PC-3 (cell line): ENCODE measurements around the gene ZW10. TPM values are rescaled to one million over a fixed set of nuclear protein-coding genes. Genes with fewer than 3 reads are reported as not detected.
A peak's percentile ranks its signal among the peaks of the same experiment; 100 is the strongest.

Source experiments
- ATAC-seq: fragments of 200-7000 bp; cut with Tn5 transposase; 2 replicates; pipeline ENCODE4 v1.9.1; 2020; ENCODE audit warnings: mild to moderate bottlenecking, moderate library complexity
- BruUV-seq: library from RNA; stranded (reverse); fragments of 400-500 nt; replicated peaks from 2 replicates; lab custom pipeline; 2021; lab: Mats Ljungman, UMichigan
- CTCF ChIA-PET: fragments of 300-600 bp; sonication (Branson Sonifier 250); formaldehyde crosslinking; loops from one replicate; lab custom pipeline; 2022; ENCODE audit warnings: antibody characterized with exemption; lab: Charles Lee
- POLR2A ChIA-PET: fragments of 300-600 bp; sonication (Branson Sonifier 250); formaldehyde crosslinking; loops from one replicate; lab custom pipeline; 2022; ENCODE audit warnings: antibody characterized with exemption; ENCODE audit not compliant: unreplicated experiment; lab: Charles Lee
- DNase-seq: peaks from one replicate; pipeline ENCODE4 v3.0.0-alpha.2; 2015
- H2AFZ ChIP-seq: fragments of 300-600 bp; sonication (generic); 2 replicates; pipeline ENCODE4 v1.6.0; 2016; ENCODE audit warnings: antibody characterized with exemption, low read length
- H3F3A ChIP-seq: fragments of 300-600 bp; sonication (generic); one replicate; pipeline ENCODE4 v1.6.0; 2017; ENCODE audit warnings: antibody characterized with exemption, low read length, control low read depth, mild to moderate bottlenecking; ENCODE audit not compliant: unreplicated experiment
- H3K27ac ChIP-seq: fragments of 300-600 bp; sonication (generic); 2 replicates; pipeline ENCODE4 v1.5.1; 2016; ENCODE audit warnings: mild to moderate bottlenecking, low read length
- H3K27me3 ChIP-seq: fragments of 300-600 bp; sonication (generic); 2 replicates; pipeline ENCODE4 v1.6.1; 2016; ENCODE audit warnings: low read length, mixed read lengths
- H3K36me3 ChIP-seq: fragments of 300-600 bp; sonication (generic); 2 replicates; pipeline ENCODE4 v1.6.1; 2016; ENCODE audit warnings: low read depth, mixed run types, low read length, mixed read lengths
- H3K4me1 ChIP-seq: fragments of 300-600 bp; sonication (generic); 2 replicates; pipeline ENCODE4 v1.5.1; 2016; ENCODE audit warnings: low read length; ENCODE audit not compliant: insufficient read depth
- H3K4me2 ChIP-seq: fragments of 300-600 bp; sonication (generic); 2 replicates; pipeline ENCODE4 v1.6.0; 2016; ENCODE audit warnings: low read length
- H3K4me3 ChIP-seq: fragments of 300-600 bp; sonication (generic); 2 replicates; pipeline ENCODE4 v1.5.1; 2016; ENCODE audit warnings: mild to moderate bottlenecking, low read length, mixed read lengths
- H3K79me2 ChIP-seq: fragments of 300-600 bp; sonication (generic); 2 replicates; pipeline ENCODE4 v1.6.1; 2017; ENCODE audit warnings: low read length, mixed read lengths
- H3K9ac ChIP-seq: fragments of 300-600 bp; sonication (generic); 2 replicates; pipeline ENCODE4 v1.6.0; 2016; ENCODE audit warnings: mild to moderate bottlenecking, low read length
- H3K9me2 ChIP-seq: fragments of 300-600 bp; sonication (generic); replicated peaks from 2 replicates; pipeline ENCODE4 v1.6.1; 2016; ENCODE audit warnings: mixed run types, low read length, mixed read lengths
- H3K9me3 ChIP-seq: fragments of 300-600 bp; sonication (generic); 2 replicates; pipeline ENCODE4 v1.6.1; 2016; ENCODE audit warnings: low read length, mixed read lengths
- H4K20me1 ChIP-seq: fragments of 300-600 bp; sonication (generic); 2 replicates; pipeline ENCODE4 v1.6.1; 2016; ENCODE audit warnings: low read length, mixed read lengths
- EZH2 ChIP-seq: fragments of 300-600 bp; sonication (generic); IDR thresholded peaks from one replicate; pipeline ENCODE4 v1.6.1; 2017; ENCODE audit warnings: antibody characterized with exemption, mild to moderate bottlenecking, low read length; ENCODE audit not compliant: unreplicated experiment
- EZH2phosphoT487 ChIP-seq: fragments of 300-600 bp; sonication (generic); IDR thresholded peaks from 2 replicates; pipeline ENCODE4 v1.6.1; 2018; ENCODE audit warnings: mild to moderate bottlenecking, antibody characterized with exemption, low read length, borderline replicate concordance
- intact Hi-C: fragments of 100-400 bp; cut with micrococcal nuclease; formaldehyde crosslinking; loops from 2 replicates; pipeline ENCODE4 v1.9.0; 2023
- total RNA-seq: library from RNA; depleted of rRNA; stranded (reverse); fragments of >200 nt; gene quantifications from 2 replicates; pipeline ENCODE4 v1.2.3, GENCODE V29; 2014
- TF ChIP-seq, protein P1 (sequence below): fragments of 300-600 bp; sonication (generic); conservative IDR thresholded peaks from 2 replicates; pipeline ENCODE4 v1.5.1; 2017; ENCODE audit warnings: antibody characterized with exemption, low read depth, mild to moderate bottlenecking, low read length

ZW10 gene
- total RNA-seq, 1 experiment from 2014 or later = 38.4 TPM

DNA sequence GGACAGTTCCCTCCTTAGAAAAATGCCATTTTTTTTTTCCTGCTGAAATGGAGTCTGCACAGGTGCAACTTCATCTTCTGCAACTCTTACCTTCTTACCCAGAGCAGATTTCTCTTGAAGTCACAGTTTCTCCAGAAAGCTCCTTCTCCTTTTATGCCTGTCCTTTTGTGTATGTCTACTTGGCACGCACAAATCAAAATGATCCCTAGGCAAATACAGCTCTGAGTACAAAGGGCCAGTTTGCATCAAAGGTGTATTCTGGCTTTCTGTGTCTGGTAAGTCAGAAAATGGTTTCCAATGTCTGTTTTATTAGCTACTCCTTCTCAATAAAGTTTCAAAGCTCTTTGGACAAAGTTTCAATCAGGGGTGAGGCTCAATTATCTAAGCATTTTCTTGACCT lies 8.6 kb upstream of the ZW10 start:
- Histone ChIP-seq H3K9me2 (no peaks in the 10 kb centered on the region), H3K27ac (no peak overlapping the region), H3K9ac (no peak overlapping the region), H3K4me1 (peaks cover 4% of the 10 kb centered on the region; the same call in 1 of the 2 replicates), H4K20me1 (no peaks in the 10 kb centered on the region), H3K79me2 (no peaks in the 10 kb centered on the region), H3K9me3 (no peaks in the 10 kb centered on the region), H2AFZ (no peak overlapping the region), H3K4me2 (no peak overlapping the region), H3K36me3 (no peaks in the 10 kb centered on the region), H3K27me3 (peaks cover 7% of the 10 kb centered on the region; the same call in 1 of the 2 replicates), H3K4me3 (no peak overlapping the region), H3F3A (no peaks in the 10 kb centered on the region)
- intact Hi-C loops = no loop called here
- ChIA-PET POLR2A (no interaction called here), CTCF (no interaction called here)
- TF ChIP-seq, protein P1, sequence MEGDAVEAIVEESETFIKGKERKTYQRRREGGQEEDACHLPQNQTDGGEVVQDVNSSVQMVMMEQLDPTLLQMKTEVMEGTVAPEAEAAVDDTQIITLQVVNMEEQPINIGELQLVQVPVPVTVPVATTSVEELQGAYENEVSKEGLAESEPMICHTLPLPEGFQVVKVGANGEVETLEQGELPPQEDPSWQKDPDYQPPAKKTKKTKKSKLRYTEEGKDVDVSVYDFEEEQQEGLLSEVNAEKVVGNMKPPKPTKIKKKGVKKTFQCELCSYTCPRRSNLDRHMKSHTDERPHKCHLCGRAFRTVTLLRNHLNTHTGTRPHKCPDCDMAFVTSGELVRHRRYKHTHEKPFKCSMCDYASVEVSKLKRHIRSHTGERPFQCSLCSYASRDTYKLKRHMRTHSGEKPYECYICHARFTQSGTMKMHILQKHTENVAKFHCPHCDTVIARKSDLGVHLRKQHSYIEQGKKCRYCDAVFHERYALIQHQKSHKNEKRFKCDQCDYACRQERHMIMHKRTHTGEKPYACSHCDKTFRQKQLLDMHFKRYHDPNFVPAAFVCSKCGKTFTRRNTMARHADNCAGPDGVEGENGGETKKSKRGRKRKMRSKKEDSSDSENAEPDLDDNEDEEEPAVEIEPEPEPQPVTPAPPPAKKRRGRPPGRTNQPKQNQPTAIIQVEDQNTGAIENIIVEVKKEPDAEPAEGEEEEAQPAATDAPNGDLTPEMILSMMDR = no peak
- TF ChIP-seq EZH2 = no peak
- TF ChIP-seq EZH2phosphoT487 = no peak
- DNase-seq (no peak), ATAC-seq (no peak)
- no TSS peak for BruUV-seq

DNA sequence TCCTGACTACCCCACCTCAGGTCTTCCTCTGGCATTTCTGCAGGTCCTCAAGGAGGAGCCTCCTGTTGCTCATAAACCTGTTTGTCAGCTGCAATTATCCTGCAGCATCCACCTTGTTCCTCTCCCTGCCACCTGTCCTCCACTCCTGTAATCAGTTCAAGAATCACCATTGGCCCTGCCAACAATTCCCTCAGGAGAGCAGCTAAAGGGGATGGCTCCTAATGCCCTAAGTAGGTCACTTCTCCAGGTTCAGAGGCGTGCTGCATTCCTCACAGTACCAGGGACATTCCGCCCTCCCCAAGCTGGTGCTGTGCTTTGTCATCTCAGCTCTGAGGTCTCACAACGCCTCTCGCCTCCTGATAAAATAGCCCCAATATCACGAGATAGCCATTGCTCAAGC lies 8.2 kb upstream of the ZW10 start:
- POLR2A ChIA-PET = no interaction called here

DNA sequence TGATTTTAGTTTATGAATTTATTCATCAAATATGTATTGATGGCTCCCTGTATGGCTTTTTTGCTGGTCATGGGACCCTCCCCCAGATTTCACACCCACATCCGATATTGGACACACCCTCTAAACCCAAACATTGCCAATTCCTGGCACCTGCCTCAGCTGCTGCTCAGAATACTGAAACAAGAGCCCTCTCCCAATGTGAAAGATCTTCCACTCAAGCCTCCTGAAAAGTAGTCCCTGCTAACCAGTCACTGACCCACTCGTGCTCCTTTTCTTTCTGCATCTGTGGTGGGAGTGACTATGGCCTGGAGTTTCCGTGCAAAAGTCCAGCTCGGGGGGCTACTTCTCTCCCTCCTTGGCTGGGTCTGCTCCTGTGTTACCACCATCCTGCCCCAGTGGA lies 6.0 kb upstream of the ZW10 start, which contains the start of gene CLDN25:
Gene CLDN25 (plus strand): TSS at position 301 of the 400 bp plus-strand sequence. CDS start 0 bp downstream, at position 301.
- H3K36me3 ChIP-seq = no peaks in the 10 kb centered on the region
- H3K27me3 ChIP-seq = no peaks in the 10 kb centered on the region
- no peaks in the 10 kb centered on the region for H3K79me2 ChIP-seq
- H2AFZ ChIP-seq = no peak within 1 kb of the TSS
- ChIA-PET CTCF (no interaction called here), POLR2A (no interaction called here)
- no peaks in the 10 kb centered on the region for H3F3A ChIP-seq
- no peak within 1 kb of the TSS for H3K4me3 ChIP-seq
- no peak within 1 kb of the TSS for H3K9ac ChIP-seq
- no peak within 1 kb of the TSS for H3K4me2 ChIP-seq
- no TSS peak for BruUV-seq
- no peaks in the 10 kb centered on the region for H3K9me3 ChIP-seq
- H3K4me1 ChIP-seq = peaks cover 5% of the 10 kb centered on the region; the same call in 1 of the 2 replicates
- ATAC-seq (no peak), DNase-seq (no peak)
- no peaks in the 10 kb centered on the region for H4K20me1 ChIP-seq
- intact Hi-C loops = no loop called here
- no peak within 1 kb of the TSS for H3K27ac ChIP-seq
- H3K9me2 ChIP-seq = no peaks in the 10 kb centered on the region
- TF ChIP-seq, protein P1 = no peak
- no peak for TF ChIP-seq EZH2phosphoT487
- no peak for TF ChIP-seq EZH2

More for the DNA sequence above, 8.2 kb upstream of the ZW10 start:
- no peaks in the 10 kb centered on the region for H3F3A ChIP-seq
- peak; percentile 26 for DNase-seq
- CTCF ChIA-PET = no interaction called here
- H3K4me2 ChIP-seq = no peak overlapping the region
- no peaks in the 10 kb centered on the region for H3K79me2 ChIP-seq
- H3K9me2 ChIP-seq = no peaks in the 10 kb centered on the region
- H3K4me3 ChIP-seq = no peak overlapping the region
- intact Hi-C loops = no loop called here
- H3K4me1 ChIP-seq = peaks cover 4% of the 10 kb centered on the region; the same call in 1 of the 2 replicates
- H3K36me3 ChIP-seq = no peaks in the 10 kb centered on the region
- H3K27ac ChIP-seq = no peak overlapping the region
- no peaks in the 10 kb centered on the region for H3K9me3 ChIP-seq
- no peak overlapping the region for H2AFZ ChIP-seq
- peaks cover 7% of the 10 kb centered on the region; the same call in 1 of the 2 replicates for H3K27me3 ChIP-seq
- no TSS peak for BruUV-seq
- no peak for ATAC-seq
- no peak for TF ChIP-seq EZH2
- TF ChIP-seq, protein P1 = no peak
- TF ChIP-seq EZH2phosphoT487 = no peak
- H3K9ac ChIP-seq = no peak overlapping the region
- H4K20me1 ChIP-seq = no peaks in the 10 kb centered on the region
